ELF-1 (cell line): Measurements from ENCODE around the gene ATG16L1.

ENCODE experiments used
- DNase-seq: peaks from one replicate; pipeline ENCODE4 v3.0.0-alpha.2; 2016; ENCODE audit warnings: low read depth, low spot score

ATG16L1 gene

GRCh38 chr2:233251306-233252116, at the start of gene ATG16L1:
TSS of gene ATG16L1 (plus strand) at chr2:233251673. CDS start at chr2:233251828, 155 bp downstream.
- peak; percentile 99 for DNase-seq

DNA sequence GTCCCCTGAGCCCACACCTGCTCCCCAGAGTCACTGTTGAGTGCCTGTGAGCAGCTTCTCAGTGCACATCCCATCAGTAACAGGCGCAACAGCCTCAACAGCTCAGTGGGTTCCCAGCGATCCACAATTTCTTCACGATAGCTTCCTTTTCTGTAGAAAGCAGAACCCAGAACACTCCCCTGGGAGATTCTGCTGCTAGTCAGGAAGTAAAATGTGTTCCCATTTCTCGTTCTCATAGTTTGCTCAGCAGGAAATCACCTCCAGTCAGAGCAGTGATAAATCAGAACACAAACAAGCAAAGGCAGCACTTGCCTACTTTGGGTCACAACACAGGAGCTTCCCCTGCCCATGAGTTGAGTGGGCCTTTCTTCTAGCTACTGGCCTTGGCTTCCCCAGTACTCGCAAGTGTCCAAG, 48.9 kb upstream of the ATG16L1 start:
- DNase-seq = no peak

DNA sequence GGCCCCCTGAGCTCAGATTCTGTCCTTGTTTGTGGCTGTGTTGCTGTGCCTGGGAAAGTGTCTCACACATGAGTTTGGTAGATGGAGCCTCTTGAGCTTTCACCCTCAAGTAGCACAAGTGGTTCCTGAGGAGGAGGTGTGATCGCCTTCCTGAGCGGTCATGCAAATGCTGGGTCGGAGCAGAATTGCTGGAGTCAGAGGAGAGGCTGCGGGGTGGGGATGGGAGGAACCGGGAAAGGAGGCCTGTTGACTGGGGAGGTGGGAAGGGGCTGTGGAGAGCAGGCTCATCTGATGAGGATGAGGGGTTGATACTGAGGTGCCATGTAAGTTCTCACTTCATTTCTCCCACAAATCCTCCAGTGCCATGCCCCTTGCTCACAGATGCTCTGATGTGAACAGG, 48.4 kb upstream of the ATG16L1 start:
- DNase-seq = no peak

DNA sequence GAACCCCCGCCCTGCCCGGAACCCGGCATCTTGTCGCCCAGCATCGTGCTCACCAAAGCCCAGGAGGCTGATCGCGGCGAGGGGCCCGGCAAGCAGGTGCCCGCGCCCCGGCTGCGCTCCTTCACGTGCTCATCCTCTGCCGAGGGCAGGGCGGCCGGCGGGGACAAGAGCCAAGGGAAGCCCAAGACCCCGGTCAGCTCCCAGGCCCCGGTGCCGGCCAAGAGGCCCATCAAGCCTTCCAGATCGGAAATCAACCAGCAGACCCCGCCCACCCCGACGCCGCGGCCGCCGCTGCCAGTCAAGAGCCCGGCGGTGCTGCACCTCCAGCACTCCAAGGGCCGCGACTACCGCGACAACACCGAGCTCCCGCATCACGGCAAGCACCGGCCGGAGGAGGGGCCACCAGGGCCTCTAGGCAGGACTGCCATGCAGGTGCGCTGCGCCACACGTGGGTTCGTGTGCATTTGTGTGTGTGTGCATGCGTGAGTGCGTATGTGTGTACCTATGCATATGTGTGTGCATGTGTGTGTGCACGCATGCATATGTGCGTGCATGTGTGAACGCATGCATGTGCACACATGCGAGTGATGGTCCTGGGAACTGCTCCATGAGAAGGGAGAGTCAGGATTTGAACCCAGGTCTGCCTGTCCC, 47.1 kb upstream of the ATG16L1 start:
- DNase-seq = no peak

DNA sequence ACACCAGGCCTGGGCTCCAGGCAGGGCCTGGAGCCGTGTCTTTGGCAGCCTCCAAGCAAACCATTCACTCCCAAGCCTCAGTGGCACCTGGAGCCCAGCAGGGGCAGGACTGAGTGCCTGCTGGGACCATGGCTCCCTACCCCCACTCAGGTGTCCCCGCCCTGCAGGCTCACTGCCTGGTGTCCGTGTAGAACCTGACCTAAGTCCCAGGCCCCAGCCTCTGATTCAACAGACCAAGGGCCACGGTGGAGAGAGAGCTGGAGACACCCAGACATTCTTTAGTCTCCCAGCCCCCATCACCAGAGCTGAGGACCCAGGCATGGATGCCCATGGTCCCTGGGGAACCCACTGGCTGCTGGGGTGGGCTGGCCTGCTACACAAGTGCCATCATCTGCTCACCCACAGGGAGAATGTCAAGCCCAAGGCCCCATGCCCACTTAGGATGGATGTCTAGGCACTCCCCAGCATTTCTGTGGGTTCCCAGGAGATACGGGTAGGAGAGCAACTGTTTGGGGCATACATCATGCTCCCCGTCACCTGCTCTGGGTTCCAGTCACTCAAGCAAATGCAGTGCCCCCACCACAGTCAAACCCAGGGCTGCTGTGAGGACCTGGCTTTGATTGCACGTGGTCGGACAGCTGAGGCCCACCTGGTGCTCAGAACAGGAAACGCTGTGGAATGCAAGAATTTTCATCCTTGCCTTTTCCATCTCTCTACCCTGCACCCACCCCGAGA, 42.9 kb upstream of the ATG16L1 start:
- DNase-seq = peak; percentile 30

DNA sequence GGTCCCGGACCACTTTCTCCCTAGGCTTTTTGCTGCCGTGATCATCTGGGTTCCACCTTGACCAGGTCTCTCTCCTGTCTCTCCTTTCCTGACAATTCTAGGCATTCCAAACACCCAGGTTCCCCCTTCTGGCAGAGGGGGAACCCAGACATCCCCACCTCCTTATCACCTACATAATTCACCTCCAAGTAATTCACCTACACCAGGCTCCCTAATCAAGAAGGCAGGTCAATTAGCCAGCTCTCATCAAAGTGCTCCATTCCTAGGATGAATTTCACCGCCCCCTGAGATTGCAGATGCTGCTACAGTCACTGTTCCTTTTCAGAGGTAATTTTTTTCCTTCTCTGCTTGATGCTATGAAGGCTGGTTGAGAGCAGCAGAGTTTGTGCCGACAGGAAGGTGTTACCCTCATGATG, 42.3 kb upstream of the ATG16L1 start:
- DNase-seq = no peak

DNA sequence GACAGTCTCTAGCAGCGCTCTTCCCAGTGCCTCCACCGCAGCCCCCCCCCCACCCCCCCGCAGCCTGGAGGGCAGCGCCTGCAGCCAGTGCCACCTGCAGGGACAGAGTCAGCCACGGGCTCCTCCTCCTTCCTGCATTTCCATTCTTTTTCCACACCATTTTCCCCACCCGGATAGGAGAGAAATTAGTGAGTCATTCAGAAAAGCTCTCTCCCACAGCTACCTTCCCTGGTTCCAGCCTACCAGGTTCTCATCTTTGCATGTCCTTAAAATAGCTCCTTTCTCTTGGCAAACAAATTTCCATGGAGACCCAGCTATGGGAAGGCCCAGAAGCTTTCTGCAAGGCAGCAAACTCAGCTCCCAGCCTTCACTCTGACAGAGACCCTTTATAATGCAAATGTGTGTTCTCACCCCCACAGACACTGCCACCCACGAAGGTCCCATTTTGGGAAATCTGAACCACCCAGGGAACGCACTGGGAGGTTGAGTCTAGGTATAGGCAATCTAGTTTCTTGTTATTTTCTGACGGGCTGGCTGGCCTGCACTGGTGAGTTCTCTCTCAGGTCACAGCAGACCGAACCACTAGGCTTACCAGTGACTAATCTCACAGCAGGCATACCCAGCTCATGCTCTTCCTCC, 41.8 kb upstream of the ATG16L1 start:
- DNase-seq = peak; percentile 64

DNA sequence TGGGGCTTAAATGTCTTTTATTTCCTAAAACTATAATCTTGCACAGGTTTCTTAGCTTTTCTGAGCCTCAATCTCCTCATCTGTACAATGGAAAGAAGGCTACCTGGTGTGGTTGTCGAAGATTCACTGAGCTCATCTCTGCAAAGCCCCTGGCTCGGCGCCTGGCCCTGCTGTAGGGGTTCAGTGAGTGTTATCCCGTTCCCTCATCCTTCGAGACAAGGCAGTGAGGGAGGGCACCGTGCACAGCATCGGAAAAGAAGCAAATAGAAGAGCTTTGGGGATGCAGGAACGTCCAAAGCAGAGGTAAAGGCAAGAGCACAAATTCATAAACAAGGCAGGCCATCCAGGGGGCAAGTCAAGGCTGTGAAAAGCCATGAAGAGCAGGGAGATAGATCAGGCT, 41.2 kb upstream of the ATG16L1 start:
- DNase-seq = no peak

GRCh38 chr2:233210843-233211547, 40.5 kb upstream of the ATG16L1 start:
- DNase-seq = peak; percentile 15

DNA sequence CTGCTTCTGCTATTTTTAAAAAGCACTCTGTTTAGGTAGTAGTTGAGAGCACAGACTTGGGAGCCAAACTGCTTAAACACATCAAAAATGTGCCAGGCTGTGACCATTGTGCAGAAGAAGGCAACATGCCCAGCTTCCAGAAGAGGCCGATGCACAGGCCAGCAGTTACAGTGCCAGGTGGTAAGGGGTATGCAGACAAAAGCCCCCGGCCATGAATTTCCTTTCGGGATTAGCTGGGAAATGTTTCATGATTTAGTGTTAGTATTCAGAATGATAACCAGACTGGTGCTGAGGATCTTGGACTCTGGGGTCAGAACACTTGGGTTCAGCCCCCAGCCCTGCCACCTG, 40.0 kb upstream of the ATG16L1 start:
- no peak for DNase-seq

- DNase-seq = no peak
Measured at GRCh38 chr2:233213011-233213410, 38.5 kb upstream of the ATG16L1 start.

GRCh38 chr2:233213975-233214374, 37.5 kb upstream of the ATG16L1 start:
- peak; percentile 40 for DNase-seq

DNA sequence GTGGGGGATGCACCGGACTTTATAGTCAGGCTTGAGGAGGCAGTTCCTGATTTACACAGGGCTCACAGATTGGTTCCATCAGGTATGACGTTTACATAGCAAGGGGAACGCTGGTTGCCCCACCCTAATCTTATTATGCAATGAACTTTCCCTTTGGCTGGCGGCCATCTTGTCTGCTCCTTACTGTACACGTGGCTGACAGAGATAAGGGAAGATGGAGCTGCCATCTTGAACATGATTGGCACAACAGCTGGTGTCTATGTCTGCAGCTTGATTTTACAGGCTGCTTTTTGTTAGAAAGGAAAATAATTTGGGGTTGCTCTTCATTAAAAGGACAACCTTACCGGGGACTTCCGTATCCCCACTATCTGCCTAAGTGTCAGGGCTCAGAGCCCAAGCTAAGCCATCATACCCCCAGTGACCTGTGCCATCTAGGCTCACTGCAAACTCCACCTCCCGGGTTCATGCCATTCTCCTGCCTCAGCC, 33.5 kb upstream of the ATG16L1 start:
- no peak for DNase-seq

- DNase-seq = no peak
Measured at GRCh38 chr2:233218836-233219235, 32.6 kb upstream of the ATG16L1 start.

DNA sequence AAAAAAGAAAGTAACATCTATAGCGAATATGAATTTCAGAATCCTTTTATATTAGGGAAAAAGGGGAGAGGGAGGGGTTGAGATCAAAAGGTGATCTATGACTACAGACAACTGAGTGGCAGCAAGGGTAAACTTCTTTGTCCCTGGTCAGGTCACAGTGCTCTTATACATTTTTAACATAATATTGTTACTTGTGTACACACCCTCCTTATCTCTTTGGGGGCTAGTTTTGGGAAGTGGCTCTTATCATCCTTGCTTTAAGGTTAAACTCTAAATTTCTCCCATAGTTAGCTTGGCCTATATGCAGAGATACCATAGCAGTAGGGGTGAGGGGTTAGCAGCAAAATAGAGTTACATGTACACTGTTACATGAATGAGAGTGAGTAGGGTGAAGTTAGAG, 31.6 kb upstream of the ATG16L1 start:
- DNase-seq = no peak

DNA sequence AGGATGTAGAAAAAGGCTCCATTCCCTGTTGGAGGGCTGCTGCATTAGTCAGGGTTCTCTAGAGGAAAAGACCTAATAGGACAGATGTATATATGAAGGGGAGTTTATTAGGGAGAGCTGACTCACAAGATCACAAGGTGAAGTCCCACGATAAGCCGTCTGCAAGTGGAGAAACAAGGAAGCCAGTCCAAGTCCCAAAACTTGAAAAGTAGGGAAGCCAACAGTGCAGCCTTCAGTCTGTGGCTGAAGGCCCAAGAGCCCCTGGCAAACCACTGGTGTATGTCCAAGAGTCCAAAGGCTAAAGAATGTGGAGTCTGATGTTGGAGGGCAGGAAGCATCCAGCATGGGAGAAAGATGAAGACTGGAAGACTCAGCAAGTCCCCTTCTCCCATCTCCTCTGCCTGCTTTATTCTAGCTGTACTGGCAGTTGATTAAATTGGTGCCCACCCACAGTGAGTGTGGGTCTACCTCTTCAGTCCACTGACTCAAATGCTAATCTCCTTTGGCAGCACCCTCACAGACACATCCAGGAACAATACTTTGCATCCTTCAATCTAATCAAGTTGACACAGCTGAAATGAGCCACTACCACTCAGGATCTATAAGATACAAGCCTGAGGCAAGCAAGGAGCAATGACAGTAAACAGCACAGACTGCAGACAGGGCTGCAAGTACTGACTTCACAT, 30.0 kb upstream of the ATG16L1 start:
- DNase-seq = no peak

DNA sequence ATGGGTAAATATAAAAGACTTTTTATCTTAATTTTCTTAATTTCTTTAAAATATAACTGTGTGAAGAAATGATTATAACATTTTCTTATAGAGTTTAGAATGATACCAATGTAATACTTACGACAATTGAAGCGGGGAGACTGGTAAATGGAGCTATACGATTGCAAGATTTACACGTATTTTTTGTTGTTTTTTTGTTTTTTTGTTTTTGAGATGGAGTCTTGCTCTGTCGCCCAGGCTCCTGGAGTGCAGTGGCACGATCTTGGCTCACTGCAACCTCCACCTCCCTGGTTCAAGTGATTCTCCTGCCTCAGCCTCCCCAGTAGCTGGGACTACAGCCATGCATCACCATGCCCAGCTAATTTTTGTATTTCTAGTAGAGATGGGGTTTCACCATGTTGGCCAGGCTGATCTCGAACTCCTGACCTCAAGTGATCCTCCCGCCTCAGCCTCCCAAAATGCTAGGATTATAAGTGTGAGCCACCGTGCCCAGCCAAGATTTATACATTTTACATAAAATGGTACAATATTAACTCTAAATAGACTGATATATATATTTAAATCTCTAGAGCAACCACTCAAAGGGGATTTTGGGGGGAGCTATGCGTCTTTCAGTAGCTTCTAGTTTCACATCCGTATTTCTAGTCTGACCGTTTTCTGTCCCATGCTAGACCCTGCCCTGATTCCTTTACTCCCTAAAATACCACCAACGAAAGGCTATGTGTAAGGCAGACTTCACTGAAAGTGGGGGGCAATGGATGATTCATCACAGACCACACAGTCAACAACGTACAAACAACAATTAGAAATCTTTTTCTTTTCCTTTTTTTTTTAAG, 28.2 kb upstream of the ATG16L1 start:
- DNase-seq = no peak

- no peak for DNase-seq
Measured at GRCh38 chr2:233225230-233226068, 26.0 kb upstream of the ATG16L1 start.

DNA sequence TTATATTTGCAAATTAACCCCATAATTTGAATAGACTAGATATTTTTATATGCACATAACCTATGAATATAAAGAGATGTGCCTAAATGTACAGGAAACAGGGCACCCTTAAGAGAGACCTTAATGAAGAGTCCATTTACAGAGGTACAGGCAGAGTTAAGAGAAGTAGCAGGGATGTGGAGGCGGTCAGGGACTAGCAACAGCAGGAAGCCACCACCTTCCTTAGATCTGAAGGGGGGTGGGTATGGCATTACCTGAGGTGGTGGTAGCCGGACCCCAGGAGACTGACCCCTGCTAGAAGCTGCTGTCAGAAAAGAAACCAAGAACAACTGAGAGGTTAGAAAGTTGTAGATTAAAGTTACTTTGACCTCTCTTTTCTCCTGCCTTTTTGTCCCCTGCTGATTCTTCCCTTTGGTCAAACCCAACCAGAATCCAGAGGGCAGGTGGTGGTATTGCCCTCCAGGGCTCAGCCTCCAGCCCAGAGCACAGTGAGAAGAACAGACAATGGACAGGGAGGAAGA, 24.9 kb upstream of the ATG16L1 start:
- peak; percentile 26 for DNase-seq
